ENCODE measurements around the gene TBC1D22A. TPM values are rescaled to one million over a fixed set of nuclear protein-coding genes. Genes with fewer than 3 reads are reported as not detected.

Gene TBC1D22A
- polyA plus RNA-seq, 1 experiment: 19.8 TPM

DNA sequence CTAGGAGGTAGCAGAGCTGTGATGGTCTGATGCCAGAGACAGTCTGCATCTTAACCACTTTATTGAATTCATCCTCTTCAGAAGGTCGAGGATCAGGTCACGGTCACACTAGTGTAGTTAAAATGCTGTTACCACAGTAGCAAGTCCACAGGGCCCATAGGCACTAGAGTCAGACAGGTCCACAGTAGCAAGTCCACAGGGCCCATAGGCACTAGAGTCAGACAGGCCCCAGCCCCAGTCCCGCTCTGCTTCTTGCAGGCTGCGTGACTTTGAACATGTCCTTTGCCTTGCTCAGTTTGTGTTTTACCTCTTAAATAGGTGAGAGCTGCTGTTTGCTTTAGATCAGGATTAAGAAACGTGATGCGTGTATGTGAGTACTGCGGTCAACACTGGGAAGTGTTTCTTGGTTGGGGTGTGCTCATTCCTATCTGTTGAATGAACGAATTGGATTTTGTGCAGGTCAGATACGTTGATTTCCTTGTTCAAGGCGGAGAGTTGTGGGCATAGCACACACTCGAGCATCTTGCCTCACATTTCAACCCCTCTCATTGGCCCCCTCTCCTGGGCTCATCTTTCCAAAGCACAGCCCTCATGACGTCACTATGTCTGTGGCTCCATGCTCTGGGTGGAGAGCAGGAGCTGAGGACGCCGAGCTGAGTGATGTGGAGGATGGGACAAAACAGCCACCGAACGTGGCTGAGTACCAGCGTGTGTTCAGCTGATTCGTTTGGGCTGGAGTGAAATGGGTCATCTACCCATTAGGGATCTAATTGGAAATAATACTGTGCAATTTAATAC is 191.7 kb downstream of the TBC1D22A start:
- no peak for DNase-seq (ENCODE audit: low read depth, low spot score)
- H3K27me3 ChIP-seq (ENCODE audit: control insufficient read depth, insufficient read depth, low read length): no peaks in the 10 kb centered on the region
- no peaks in the 10 kb centered on the region; the same call in 1 of the 2 replicates for H3K9me3 ChIP-seq (ENCODE audit: control insufficient read depth, insufficient read depth, low read length)
- POLR2A ChIA-PET: no interaction called here
- TF ChIP-seq, protein P1, sequence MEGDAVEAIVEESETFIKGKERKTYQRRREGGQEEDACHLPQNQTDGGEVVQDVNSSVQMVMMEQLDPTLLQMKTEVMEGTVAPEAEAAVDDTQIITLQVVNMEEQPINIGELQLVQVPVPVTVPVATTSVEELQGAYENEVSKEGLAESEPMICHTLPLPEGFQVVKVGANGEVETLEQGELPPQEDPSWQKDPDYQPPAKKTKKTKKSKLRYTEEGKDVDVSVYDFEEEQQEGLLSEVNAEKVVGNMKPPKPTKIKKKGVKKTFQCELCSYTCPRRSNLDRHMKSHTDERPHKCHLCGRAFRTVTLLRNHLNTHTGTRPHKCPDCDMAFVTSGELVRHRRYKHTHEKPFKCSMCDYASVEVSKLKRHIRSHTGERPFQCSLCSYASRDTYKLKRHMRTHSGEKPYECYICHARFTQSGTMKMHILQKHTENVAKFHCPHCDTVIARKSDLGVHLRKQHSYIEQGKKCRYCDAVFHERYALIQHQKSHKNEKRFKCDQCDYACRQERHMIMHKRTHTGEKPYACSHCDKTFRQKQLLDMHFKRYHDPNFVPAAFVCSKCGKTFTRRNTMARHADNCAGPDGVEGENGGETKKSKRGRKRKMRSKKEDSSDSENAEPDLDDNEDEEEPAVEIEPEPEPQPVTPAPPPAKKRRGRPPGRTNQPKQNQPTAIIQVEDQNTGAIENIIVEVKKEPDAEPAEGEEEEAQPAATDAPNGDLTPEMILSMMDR (IDR thresholded peaks at IDR 0.05; ENCODE audit: low read depth, low read length): no peak
- H3K27ac ChIP-seq (ENCODE audit: low read depth, low read length): no peak overlapping the region
- CTCF ChIA-PET: no interaction called here
- no peak overlapping the region for H3K4me3 ChIP-seq (ENCODE audit: low read depth, low read length)

DNA sequence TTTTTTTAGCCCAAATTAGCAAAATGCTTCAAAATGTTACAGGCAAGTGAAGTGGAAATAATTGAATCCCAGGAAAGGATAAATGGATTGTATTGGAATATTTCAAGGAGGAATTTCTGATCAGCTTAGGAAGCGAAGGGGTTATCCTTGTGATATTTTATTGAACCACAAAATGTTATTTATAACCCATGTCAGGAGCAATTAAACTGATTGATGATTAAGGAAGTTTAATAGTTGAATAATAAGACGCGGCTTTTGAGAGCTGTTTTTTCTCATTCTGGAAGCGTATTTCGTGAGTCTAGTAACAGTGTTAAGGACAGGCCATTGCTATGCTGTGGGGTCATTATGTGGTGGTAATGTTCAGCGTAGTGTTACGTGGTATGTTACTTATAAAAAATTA is 192.3 kb downstream of the TBC1D22A start:
- CTCF ChIA-PET: no interaction called here
- no peak for DNase-seq (ENCODE audit: low read depth, low spot score)

DNA sequence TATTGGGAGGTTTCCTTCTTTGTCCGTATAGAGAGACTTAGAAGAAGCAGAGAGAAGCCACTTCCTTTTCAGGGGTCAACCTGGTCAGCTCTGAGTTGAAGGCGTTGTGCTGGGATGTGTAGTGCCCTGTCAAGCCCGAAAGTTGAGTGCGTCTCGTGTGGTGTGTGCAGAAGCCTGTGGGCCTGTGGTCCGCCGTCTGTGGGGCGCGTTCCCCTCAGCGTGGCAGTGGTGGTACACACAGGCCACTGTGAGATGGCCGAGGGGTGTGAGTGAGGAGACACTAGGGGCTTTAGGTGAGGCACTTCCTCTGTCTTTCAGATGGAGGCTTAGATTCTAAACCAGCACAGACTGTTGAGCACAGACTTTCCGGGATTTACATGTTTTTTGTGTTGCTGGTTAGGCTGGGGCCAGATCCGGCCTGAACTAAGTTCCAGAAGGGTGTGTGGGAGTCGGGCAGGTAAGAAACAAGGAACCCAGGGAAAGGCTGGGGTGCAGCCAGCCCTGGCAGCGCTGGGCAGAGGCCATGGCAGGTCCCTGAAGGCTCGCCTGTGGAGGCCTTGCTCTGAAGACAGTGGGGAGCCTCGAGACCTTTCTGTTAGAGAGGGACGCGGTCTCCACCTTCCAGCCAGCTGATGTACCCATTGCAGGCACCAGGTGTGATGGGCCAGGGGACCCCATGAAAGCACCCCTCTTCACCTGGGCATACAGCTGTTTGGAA is 194.2 kb downstream of the TBC1D22A start:
- POLR2A ChIA-PET: no interaction called here
- no peak overlapping the region for H3K27ac ChIP-seq (ENCODE audit: low read depth, low read length)
- TF ChIP-seq, protein P1 (IDR thresholded peaks at IDR 0.05; ENCODE audit: low read depth, low read length): no peak
- H3K27me3 ChIP-seq (ENCODE audit: control insufficient read depth, insufficient read depth, low read length): no peaks in the 10 kb centered on the region
- DNase-seq (ENCODE audit: low read depth, low spot score): no peak
- H3K9me3 ChIP-seq (ENCODE audit: control insufficient read depth, insufficient read depth, low read length): no peaks in the 10 kb centered on the region; the same call in 1 of the 2 replicates
- H3K4me3 ChIP-seq (ENCODE audit: low read depth, low read length): no peak overlapping the region
- CTCF ChIA-PET: no interaction called here

More for the DNA sequence above, 192.3 kb downstream of the TBC1D22A start:
- Histone ChIP-seq H3K27me3 (ENCODE audit: control insufficient read depth, insufficient read depth, low read length) (no peaks in the 10 kb centered on the region), H3K4me3 (ENCODE audit: low read depth, low read length) (no peak overlapping the region), H3K9me3 (ENCODE audit: control insufficient read depth, insufficient read depth, low read length) (no peaks in the 10 kb centered on the region; the same call in 1 of the 2 replicates), H3K27ac (ENCODE audit: low read depth, low read length) (no peak overlapping the region)
- POLR2A ChIA-PET: no interaction called here
- TF ChIP-seq, protein P1 (IDR thresholded peaks at IDR 0.05; ENCODE audit: low read depth, low read length): no peak

DNA sequence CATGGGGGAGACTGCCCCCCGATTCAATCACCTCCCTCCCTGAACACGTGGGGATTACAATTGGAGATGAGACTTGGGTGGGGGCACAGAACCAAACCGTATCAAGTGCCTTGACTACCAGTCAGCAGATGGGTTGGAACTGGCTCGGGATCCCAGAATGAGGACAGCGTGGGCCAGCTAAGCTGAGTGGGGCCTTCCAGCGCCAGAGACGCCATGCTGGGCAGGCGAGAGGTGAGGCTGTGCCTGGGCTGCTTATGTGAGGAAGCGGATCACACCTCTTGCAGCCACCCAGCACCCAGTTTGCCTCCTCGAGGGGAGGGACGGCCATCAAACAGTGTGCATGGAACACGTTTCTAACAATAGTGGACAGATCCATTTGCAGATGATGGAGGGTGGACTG is 195.1 kb downstream of the TBC1D22A start:
- no peak for DNase-seq (ENCODE audit: low read depth, low spot score)
- TF ChIP-seq, protein P1 (IDR thresholded peaks at IDR 0.05; ENCODE audit: low read depth, low read length): no peak
- ChIA-PET POLR2A (no interaction called here), CTCF (no interaction called here)
- no peak overlapping the region for H3K27ac ChIP-seq (ENCODE audit: low read depth, low read length)
- H3K27me3 ChIP-seq (ENCODE audit: control insufficient read depth, insufficient read depth, low read length): no peaks in the 10 kb centered on the region
- no peak overlapping the region for H3K4me3 ChIP-seq (ENCODE audit: low read depth, low read length)
- H3K9me3 ChIP-seq (ENCODE audit: control insufficient read depth, insufficient read depth, low read length): no peaks in the 10 kb centered on the region; the same call in 1 of the 2 replicates

DNA sequence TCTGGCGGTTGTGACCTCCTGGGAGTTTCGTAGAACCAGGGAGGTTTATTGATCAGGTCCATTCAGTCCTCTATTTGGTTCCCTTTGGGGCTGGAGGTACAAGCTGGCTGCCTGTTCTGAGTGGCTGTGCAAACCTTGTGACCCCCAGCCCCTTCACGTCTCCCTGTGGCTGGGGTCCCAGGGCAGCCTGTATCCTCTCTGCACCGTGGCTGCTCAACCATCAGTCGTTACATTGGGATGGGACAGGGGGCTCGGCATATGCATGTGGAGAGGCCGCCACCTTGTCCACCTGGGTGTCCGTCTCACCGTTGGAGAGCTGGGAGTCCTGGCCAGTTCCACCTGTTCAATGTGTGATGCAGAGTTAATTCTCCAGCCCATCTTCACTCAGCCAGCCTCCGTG is 195.7 kb downstream of the TBC1D22A start:
- ChIA-PET POLR2A (no interaction called here), CTCF (no interaction called here)
- H3K27ac ChIP-seq (ENCODE audit: low read depth, low read length): no peak overlapping the region
- H3K4me3 ChIP-seq (ENCODE audit: low read depth, low read length): no peak overlapping the region
- TF ChIP-seq, protein P1 (IDR thresholded peaks at IDR 0.05; ENCODE audit: low read depth, low read length): no peak
- H3K27me3 ChIP-seq (ENCODE audit: control insufficient read depth, insufficient read depth, low read length): no peaks in the 10 kb centered on the region
- DNase-seq (ENCODE audit: low read depth, low spot score): no peak
- no peaks in the 10 kb centered on the region; the same call in 1 of the 2 replicates for H3K9me3 ChIP-seq (ENCODE audit: control insufficient read depth, insufficient read depth, low read length)

All from AG04450 (cell line).